ENCODE measurements around the gene ELF2. TPM values are rescaled to one million over a fixed set of nuclear protein-coding genes. Genes with fewer than 3 reads are reported as not detected.

Gene ELF2
- total RNA-seq, 1 experiment from 2014 or later = 26.5 TPM

- TF ChIP-seq, protein P1, sequence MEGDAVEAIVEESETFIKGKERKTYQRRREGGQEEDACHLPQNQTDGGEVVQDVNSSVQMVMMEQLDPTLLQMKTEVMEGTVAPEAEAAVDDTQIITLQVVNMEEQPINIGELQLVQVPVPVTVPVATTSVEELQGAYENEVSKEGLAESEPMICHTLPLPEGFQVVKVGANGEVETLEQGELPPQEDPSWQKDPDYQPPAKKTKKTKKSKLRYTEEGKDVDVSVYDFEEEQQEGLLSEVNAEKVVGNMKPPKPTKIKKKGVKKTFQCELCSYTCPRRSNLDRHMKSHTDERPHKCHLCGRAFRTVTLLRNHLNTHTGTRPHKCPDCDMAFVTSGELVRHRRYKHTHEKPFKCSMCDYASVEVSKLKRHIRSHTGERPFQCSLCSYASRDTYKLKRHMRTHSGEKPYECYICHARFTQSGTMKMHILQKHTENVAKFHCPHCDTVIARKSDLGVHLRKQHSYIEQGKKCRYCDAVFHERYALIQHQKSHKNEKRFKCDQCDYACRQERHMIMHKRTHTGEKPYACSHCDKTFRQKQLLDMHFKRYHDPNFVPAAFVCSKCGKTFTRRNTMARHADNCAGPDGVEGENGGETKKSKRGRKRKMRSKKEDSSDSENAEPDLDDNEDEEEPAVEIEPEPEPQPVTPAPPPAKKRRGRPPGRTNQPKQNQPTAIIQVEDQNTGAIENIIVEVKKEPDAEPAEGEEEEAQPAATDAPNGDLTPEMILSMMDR (IDR thresholded peaks at IDR 0.05; ENCODE audit: unreplicated experiment) = no peak
- Mint-ChIP-seq H3K27me3 (ENCODE audit: insufficient read depth, unreplicated experiment) (no peaks in the 10 kb centered on the region), H3K27ac (ENCODE audit: low read depth, unreplicated experiment) (peak overlapping the region; percentile 12), H3K36me3 (ENCODE audit: insufficient read depth, unreplicated experiment) (peaks cover 25% of the 10 kb centered on the region), H3K9me3 (ENCODE audit: unreplicated experiment) (no peaks in the 10 kb centered on the region), H3K4me1 (ENCODE audit: insufficient read depth, unreplicated experiment) (peaks cover 26% of the 10 kb centered on the region), H3K4me3 (ENCODE audit: unreplicated experiment) (no peak overlapping the region)
- no peak for DNase-seq (ENCODE audit: unreplicated experiment)
- ChIA-PET POLR2A (interaction anchor here (1.7 to 8.1 kb wide), 3 partner anchors 9 to 60 kb away, joined by 6 to 107 read pairs (median 56); no protein-coding TSS in a partner anchor), CTCF (interaction anchor here (0.5 to 7.1 kb wide), 3 partner anchors 10 to 218 kb away, joined by 4 to 84 read pairs (median 4); no protein-coding TSS in a partner anchor)
- no TSS peak for BruUV-seq (replicated peaks)
- intact Hi-C loops (cut with micrococcal nuclease) = no loop called here
Measured at GRCh38 chr4:139020384-139020783, 156.6 kb downstream of the ELF2 start.

GRCh38 chr4:139018971-139019758 is 157.9 kb downstream of the ELF2 start:
- peak overlapping the region; percentile 44 for H3K4me3 Mint-ChIP-seq (ENCODE audit: unreplicated experiment)
- BruUV-seq (replicated peaks) = no TSS peak
- intact Hi-C loops (cut with micrococcal nuclease) = loop anchor here (5.0 kb wide), 3 partner anchors 63 to 223 kb away; no protein-coding TSS in a partner anchor
- POLR2A ChIA-PET = interaction anchor here (1.0 to 8.1 kb wide), 5 partner anchors 10 to 282 kb away, joined by 3 to 107 read pairs (median 6); partner anchors contain the start of gene NAA15
- peaks cover 27% of the 10 kb centered on the region for H3K36me3 Mint-ChIP-seq (ENCODE audit: insufficient read depth, unreplicated experiment)
- H3K27ac Mint-ChIP-seq (ENCODE audit: low read depth, unreplicated experiment) = no peak overlapping the region
- peaks cover 30% of the 10 kb centered on the region for H3K4me1 Mint-ChIP-seq (ENCODE audit: insufficient read depth, unreplicated experiment)
- no peaks in the 10 kb centered on the region for H3K9me3 Mint-ChIP-seq (ENCODE audit: unreplicated experiment)
- H3K27me3 Mint-ChIP-seq (ENCODE audit: insufficient read depth, unreplicated experiment) = no peaks in the 10 kb centered on the region
- CTCF ChIA-PET = interaction anchor here (0.5 to 7.1 kb wide), 4 partner anchors 11 to 84 kb away, joined by 3 to 84 read pairs (median 4); no protein-coding TSS in a partner anchor
- no peak for DNase-seq (ENCODE audit: unreplicated experiment)
- TF ChIP-seq, protein P1 (IDR thresholded peaks at IDR 0.05; ENCODE audit: unreplicated experiment) = no peak

DNA sequence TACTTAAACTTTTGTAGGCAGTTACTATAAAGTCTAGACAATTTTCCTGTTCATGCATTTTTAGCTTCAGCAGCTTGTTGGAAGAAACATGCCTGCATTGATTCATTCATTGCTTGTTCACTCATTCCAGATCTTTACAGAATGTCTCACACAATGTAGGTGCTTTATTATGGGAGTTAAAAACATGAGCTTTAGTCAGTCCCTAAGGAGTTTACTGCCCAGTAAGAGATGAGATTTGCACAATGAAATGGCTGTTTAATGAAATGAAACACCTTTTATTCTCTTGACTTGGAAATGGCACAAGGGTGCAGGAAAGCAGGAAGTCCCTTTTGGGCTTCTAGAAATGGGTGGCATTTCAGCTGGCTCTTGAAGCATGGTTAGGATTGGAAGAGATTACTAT is 158.5 kb downstream of the ELF2 start:
- BruUV-seq (replicated peaks) = no TSS peak
- H3K27me3 Mint-ChIP-seq (ENCODE audit: insufficient read depth, unreplicated experiment) = no peaks in the 10 kb centered on the region
- intact Hi-C loops (cut with micrococcal nuclease) = loop anchor here (5.0 kb wide), 3 partner anchors 64 to 224 kb away; no protein-coding TSS in a partner anchor
- DNase-seq (ENCODE audit: unreplicated experiment) = no peak
- POLR2A ChIA-PET = interaction anchor here (1.0 to 8.1 kb wide), 4 partner anchors 10 to 283 kb away, joined by 3 to 107 read pairs (median 30); partner anchors contain the start of gene NAA15
- TF ChIP-seq, protein P1 (IDR thresholded peaks at IDR 0.05; ENCODE audit: unreplicated experiment) = no peak
- no peaks in the 10 kb centered on the region for H3K9me3 Mint-ChIP-seq (ENCODE audit: unreplicated experiment)
- H3K4me3 Mint-ChIP-seq (ENCODE audit: unreplicated experiment) = peak overlapping the region; percentile 44
- CTCF ChIA-PET = interaction anchor here (0.9 to 7.1 kb wide), 3 partner anchors 12 to 82 kb away, joined by 4 to 84 read pairs (median 4); no protein-coding TSS in a partner anchor
- peaks cover 36% of the 10 kb centered on the region for H3K4me1 Mint-ChIP-seq (ENCODE audit: insufficient read depth, unreplicated experiment)
- peaks cover 28% of the 10 kb centered on the region for H3K36me3 Mint-ChIP-seq (ENCODE audit: insufficient read depth, unreplicated experiment)
- H3K27ac Mint-ChIP-seq (ENCODE audit: low read depth, unreplicated experiment) = no peak overlapping the region

GRCh38 chr4:139017861-139018260 is 159.2 kb downstream of the ELF2 start:
- no peak overlapping the region for H3K27ac Mint-ChIP-seq (ENCODE audit: low read depth, unreplicated experiment)
- POLR2A ChIA-PET = interaction anchor here (1.0 to 8.1 kb wide), 4 partner anchors 11 to 283 kb away, joined by 3 to 107 read pairs (median 30); partner anchors contain the start of gene NAA15

More at GRCh38 chr4:139017861-139018260, 159.2 kb downstream of the ELF2 start:
- no peaks in the 10 kb centered on the region for H3K27me3 Mint-ChIP-seq (ENCODE audit: insufficient read depth, unreplicated experiment)
- no peaks in the 10 kb centered on the region for H3K9me3 Mint-ChIP-seq (ENCODE audit: unreplicated experiment)
- TF ChIP-seq, protein P1 (IDR thresholded peaks at IDR 0.05; ENCODE audit: unreplicated experiment) = no peak
- H3K4me1 Mint-ChIP-seq (ENCODE audit: insufficient read depth, unreplicated experiment) = peaks cover 37% of the 10 kb centered on the region
- peak; percentile 53 for DNase-seq (ENCODE audit: unreplicated experiment)
- peak overlapping the region; percentile 44 for H3K4me3 Mint-ChIP-seq (ENCODE audit: unreplicated experiment)
- intact Hi-C loops (cut with micrococcal nuclease) = loop anchor here (5.0 kb wide), 3 partner anchors 64 to 224 kb away; no protein-coding TSS in a partner anchor
- H3K36me3 Mint-ChIP-seq (ENCODE audit: insufficient read depth, unreplicated experiment) = peaks cover 25% of the 10 kb centered on the region
- CTCF ChIA-PET = interaction anchor here (0.9 to 7.1 kb wide), 3 partner anchors 12 to 82 kb away, joined by 4 to 84 read pairs (median 4); no protein-coding TSS in a partner anchor
- no TSS peak for BruUV-seq (replicated peaks)

Data from MCF 10A (cell line).